RCC 7860 (cell line): ENCODE results near the gene MCRIP1.
"Not testable (repeated sequence)": the region's sequence is repeated elsewhere in the genome, so short reads cannot be mapped to it uniquely, and the experiment has no call there.

Experiments used
- DNase-seq: peaks from one replicate; pipeline ENCODE4 v3.0.0-alpha.2; 2015; ENCODE audit warnings: low spot score
- FAIRE-seq: peaks from 2 replicates; lab custom pipeline; 2012; peaks lifted over from hg19 to GRCh38; lab: Jason Lieb, UNC

The MCRIP1 gene

DNA sequence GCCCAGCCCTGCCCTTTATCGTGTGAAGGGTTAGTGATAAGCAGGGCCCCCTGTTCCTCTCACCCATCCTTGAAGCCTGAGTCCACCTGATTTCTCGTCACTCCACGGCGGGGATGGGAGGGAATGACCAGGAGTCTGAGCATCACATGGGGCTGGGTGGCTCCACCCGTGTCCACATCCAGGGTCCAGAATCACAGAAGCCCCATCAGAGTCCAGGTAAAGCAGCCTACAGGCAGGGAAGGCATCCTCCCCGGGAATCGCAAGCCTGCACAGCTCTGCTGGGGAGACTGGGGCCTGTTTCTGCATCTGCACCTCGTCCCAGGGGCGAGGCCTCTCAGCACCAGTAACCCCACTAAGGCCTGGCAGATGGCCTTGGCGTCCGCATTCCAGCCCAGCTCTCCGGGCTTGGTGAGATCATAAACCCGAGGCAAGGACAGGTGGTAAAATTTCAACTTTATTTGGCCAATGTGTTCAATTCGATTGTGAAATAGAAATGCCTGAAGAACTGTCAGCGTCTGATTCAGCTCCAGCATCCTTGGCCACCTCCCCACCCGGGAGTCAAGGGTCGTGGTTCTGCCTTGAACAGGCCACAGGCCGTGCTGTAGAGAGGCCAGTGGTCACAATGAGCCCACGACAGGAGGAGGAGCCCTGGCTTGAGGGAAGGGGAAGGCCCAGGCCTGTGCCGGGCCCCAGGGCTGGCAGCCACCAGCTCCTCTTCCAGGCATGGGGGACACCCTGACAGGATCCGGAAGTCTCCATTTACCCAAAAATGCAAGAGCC, 9.8 kb upstream of the MCRIP1 start:
- FAIRE-seq, result no peak
- no peak for DNase-seq

DNA sequence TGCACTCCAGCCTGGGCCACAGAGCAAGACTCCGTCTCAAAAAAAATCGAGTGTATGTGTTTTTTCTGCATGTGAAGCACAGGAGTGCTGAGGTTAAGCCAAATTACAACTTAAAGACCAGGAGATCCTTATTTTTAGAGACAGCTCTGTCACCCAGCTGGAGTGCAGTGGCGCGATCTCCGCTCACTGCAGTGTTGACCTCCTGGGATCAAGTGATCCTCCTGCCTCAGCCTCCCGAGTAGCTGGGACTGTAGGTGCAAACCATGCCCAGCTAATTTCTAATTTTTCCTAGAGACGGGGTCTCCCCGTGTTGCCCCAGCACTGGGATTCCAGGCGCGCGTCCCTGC, 9.3 kb upstream of the MCRIP1 start:
- FAIRE-seq (no peak), DNase-seq (no peak)

- DNase-seq (no peak), FAIRE-seq (no peak)
Observed at GRCh38 chr17:81841866-81842265, 8.8 kb upstream of the MCRIP1 start.

DNA sequence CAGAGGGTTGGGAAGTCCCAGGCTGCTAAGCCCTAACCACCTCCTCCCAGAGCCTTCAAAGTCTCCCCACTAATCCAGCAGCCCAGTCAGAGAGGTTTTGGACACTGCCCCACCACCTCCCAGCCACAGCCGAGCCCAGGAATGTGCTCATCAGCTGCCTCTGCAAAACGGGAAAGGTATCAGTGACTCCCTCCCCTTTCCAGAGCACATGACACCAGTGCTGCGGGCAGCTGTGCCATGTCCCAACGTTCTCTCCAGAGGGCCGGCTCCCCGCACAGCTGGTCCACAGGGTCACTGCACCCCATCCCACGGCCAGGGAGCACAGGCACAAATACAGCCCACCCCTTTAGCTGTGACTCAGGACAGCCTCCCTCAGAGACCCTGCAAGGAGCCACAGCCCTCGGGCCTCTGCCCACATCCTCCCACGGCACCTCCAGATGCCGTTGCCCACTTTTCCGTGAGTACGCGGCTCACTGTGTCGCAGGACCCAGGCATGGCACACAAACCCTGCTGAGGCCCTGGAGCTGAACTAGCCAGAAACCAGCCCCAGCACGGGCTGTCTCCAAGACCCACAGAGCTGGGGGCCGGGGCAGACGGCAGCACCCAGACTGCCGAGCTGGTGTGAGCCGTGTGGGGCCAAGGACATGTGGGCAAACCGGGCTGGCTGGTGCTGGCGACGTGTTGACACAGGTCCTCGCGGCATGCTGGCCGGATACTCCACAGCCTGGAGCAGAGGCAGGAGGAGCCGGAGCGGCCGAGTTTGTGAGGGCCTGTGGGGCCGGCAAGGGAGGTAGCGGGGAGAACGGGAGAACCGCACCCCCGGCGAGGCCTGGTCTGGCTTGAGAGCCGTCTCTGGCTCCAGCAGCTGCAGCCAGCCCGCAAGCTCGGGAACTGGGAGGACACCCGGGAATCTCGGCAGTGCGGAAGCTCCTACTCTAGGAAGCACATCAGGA, 8.0 kb upstream of the MCRIP1 start:
- FAIRE-seq, result no peak
- DNase-seq, result no peak

GRCh38 chr17:81840059-81840458, 7.0 kb upstream of the MCRIP1 start:
- DNase-seq, FAIRE-seq: not testable (repeated sequence)

GRCh38 chr17:81839301-81839700, 6.2 kb upstream of the MCRIP1 start:
- DNase-seq, result no peak
- no peak for FAIRE-seq

DNA sequence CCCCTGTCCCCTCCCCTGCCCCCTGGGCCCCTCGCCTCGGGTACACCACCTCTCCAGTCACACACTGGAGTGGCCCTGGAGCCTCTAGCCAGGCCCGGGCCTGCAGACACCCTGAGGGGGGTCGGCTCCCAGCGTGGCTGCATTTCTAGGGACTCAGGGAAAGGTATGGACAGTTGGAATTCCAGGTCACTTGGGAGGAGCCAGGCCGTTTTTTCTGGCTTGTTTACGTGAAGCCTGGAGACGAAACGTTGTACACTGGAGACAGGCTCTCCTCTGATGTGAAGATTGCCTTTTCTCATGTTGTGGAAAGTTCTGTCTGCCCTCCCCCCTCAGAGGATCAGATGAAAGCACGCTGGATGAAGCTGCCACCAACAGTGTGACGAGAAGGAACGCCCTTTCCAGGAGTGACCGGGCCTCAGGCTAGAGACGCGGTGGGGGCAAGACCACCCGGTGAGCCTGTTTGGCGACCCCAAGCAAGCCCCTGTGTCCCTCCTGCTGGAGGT, 5.7 kb upstream of the MCRIP1 start:
- DNase-seq (no peak), FAIRE-seq (no peak)

DNA sequence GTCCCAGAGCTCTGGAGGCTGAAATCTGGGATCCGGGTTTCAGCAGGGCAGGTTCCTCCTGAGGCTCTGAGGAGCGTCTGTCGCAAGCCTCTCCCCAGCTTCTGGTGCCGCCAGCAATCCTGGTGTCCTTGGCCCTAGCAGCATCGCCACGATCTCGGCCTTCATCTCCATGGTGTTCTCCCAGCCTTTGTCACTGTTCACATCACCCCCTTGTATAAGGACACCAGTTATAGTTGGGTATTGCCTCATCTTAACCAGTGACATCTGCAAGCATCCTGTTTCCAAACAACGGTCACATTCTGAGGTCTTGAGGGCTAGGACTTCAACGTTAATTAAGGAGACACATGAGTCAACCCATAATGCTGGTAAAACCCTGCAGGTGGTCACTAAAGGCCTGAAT, 4.5 kb upstream of the MCRIP1 start:
- DNase-seq, result no peak

GRCh38 chr17:81834831-81835267, 1.8 kb upstream of the MCRIP1 start, which contains the start of gene PPP1R27:
PPP1R27 (minus strand) TSS chr17:81835050; CDS start chr17:81834953, 97 bp downstream.
- FAIRE-seq, result no peak
- no peak for DNase-seq

More for the DNA sequence above, 4.5 kb upstream of the MCRIP1 start:
- no peak for FAIRE-seq

DNA sequence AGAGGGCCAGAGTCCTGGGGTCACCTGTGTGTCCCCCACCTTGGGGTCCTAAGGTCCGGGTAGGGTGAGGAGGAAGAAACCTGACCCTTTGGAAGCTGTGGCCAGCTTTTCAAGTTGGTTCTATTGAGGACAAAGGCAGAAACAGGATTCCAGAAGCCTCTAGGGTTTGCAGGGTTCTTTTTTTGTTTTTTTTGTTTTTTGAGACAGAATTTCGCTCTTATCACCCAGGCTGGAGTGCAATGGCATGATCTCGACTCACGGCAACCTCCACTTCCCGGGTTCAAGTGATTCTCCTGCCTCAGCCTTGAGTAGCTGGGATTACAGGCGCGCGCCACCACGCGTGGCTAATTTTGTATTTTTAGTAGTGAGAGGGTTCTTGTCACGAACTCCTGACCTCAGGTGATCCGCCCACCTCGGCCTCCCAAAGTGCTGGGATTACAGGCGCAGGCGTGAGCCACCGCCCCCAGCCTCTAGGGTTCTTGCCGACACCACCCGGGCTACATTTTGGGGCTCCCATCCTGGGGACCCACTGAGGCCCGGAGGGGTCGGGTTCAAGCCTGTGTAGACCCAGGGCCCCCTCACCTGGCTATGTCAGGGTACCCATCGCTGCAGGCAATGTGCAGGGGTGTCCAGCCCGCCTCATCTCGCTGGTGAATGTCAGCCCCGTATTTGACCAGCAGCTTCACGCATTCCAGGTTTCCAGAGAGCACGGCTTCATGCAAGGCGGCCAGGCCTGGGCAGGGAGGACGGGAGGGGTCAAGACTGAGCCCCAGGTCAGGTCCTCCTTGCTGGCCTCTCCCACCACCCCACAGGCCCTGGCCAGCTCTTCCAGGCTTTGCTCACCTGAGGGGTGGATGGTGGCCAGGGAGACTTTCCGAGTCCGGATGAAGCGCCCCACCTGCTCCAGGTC, 1.1 kb upstream of the MCRIP1 start:
- DNase-seq, result no peak
- no peak for FAIRE-seq

- DNase-seq (no peak), FAIRE-seq (no peak)
Observed at GRCh38 chr17:81832608-81833159, 407 bp downstream of the MCRIP1 start.

GRCh38 chr17:81831957-81832607, 1.0 kb downstream of the MCRIP1 start:
- FAIRE-seq (no peak), DNase-seq (no peak)

- FAIRE-seq, result no peak
- DNase-seq, result no peak
Observed at GRCh38 chr17:81831563-81831956, 1.5 kb downstream of the MCRIP1 start.

GRCh38 chr17:81829858-81830257, 3.2 kb downstream of the MCRIP1 start:
- FAIRE-seq, result no peak
- DNase-seq, result no peak

DNA sequence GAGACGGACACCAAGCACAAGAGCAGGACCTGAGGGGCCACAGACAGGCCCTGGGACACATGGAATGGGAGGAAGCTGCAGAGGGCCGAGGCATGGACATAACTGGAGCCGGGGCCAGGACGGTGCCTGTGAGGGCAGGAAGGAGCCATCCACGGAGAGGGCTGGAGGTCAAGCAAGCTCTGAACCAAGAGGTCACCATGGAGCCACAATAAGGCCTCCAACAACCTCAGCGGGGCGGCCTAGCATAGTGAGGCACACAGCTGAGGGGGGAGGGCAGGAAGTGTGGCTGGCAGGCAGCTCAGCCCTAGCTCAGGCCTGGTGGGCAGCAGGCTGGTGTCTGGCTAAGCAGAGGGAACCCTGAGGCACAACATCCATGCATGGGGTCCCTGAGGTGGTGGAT, 4.4 kb downstream of the MCRIP1 start:
- FAIRE-seq (no peak), DNase-seq (no peak)

- no peak for DNase-seq
- no peak for FAIRE-seq
Observed at GRCh38 chr17:81825841-81826466, 7.1 kb downstream of the MCRIP1 start.

DNA sequence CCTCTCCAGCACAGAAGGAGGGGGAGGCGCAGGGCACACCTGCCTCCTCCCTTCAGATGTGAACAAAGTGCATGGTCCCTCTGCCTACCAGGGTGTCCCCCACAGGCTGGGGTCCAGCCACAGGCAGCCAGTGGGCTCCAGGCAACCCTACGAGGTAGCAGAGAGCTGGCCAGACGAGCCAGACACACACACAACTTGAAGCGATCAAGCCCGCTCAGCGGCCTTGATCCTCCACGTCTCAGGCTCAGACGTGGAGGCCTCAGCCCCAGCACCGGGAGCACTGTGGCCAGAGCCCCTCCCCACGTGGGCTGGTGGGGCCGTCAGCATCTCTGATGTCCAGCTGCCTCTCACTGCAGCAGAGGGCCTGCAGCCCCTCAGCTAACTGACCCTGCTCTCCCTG, 8.5 kb downstream of the MCRIP1 start:
- no peak for DNase-seq
- FAIRE-seq, result no peak

DNA sequence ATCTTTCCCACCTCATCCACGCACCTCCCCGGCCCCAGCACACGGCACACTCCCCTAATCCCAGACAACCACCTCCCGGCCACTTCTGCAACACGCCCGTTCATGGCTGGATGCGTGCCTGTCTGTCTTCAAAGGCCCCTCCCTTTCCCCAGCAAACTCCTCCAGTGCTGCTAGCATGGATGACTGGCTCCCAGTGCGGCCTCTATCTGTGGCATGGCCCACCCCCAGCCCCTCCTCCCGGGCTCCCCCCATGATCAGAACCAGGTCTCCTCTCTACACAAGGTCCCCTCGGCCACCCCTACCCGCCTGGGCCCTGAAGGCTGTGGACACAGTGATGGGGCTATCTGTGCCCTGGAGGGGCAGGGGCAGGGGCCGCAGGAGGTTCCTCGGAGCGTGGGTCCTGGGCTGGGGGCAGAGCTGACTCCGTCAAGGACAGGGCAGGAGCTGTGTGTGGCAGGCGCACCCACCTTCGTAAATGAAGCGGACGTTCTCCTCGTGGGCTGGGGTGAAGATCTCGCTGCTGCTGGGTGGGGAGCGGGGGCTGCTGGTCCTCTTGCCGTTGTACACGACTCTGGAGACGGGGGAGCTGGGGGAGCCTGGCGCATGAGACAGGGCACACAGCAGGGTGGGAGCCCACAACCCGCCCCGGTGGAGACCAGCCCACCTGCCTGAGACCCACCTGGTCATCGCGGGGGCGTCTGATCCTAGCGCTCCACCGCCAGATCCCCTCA, 9.1 kb downstream of the MCRIP1 start:
- FAIRE-seq, result no peak

More for the DNA sequence above, 9.1 kb downstream of the MCRIP1 start:
- no peak for DNase-seq
